H7 (cell line): ENCODE measurements around the gene HM13. TPM values are rescaled to one million over a fixed set of nuclear protein-coding genes. Genes with fewer than 3 reads are reported as not detected.
"Not testable (repeated sequence)": the region's sequence is repeated elsewhere in the genome, so short reads cannot be mapped to it uniquely, and the experiment has no call there.

Experiments used
- DNase-seq: peaks from one replicate; pipeline ENCODE4 v3.0.0; 2012
- H3K27me3 ChIP-seq: 2 replicates; pipeline ENCODE4 v1.6.0; 2011; ENCODE audit warnings: mild to moderate bottlenecking, low read length; ENCODE audit not compliant: control insufficient read depth, insufficient read depth
- H3K36me3 ChIP-seq: replicated peaks from 2 replicates; pipeline ENCODE4 v1.5.1; 2011; ENCODE audit warnings: low read length; ENCODE audit not compliant: control insufficient read depth, insufficient read depth
- H3K4me3 ChIP-seq: 2 replicates; pipeline ENCODE4 v1.5.1; 2011; ENCODE audit warnings: low read depth, mild to moderate bottlenecking, control low read depth, low read length, moderate library complexity; ENCODE audit not compliant: insufficient read depth
- total RNA-seq: library from RNA; depleted of rRNA; stranded (reverse); fragments of >200 nt; shearing (Covaris generic); gene quantifications from 2 replicates; pipeline ENCODE4 v1.2.3, GENCODE V29; 2014

The HM13 gene
- total RNA-seq, 1 experiment from 2014 or later = 63.9 TPM

- Histone ChIP-seq H3K27me3 (no peaks in the 10 kb centered on the region), H3K4me3 (no peak overlapping the region), H3K36me3 (no peaks in the 10 kb centered on the region)
- peak; percentile 89 for DNase-seq
Observed at GRCh38 chr20:31594558-31595379, 80.5 kb downstream of the HM13 start.

- Histone ChIP-seq H3K4me3 (no peak overlapping the region), H3K27me3 (no peaks in the 10 kb centered on the region), H3K36me3 (no peaks in the 10 kb centered on the region)
- DNase-seq = no peak
Observed at GRCh38 chr20:31595380-31595653, 81.1 kb downstream of the HM13 start.

- Histone ChIP-seq H3K4me3 (no peak overlapping the region), H3K36me3 (no peaks in the 10 kb centered on the region), H3K27me3 (no peaks in the 10 kb centered on the region)
- DNase-seq = peak; percentile 89
Observed at GRCh38 chr20:31595654-31596411, 81.6 kb downstream of the HM13 start.

- not testable (repeated sequence) for H3K4me3 ChIP-seq, DNase-seq
Observed at GRCh38 chr20:31596412-31596715, 82.1 kb downstream of the HM13 start.

GRCh38 chr20:31596831-31597480 lies 82.7 kb downstream of the HM13 start:
- Histone ChIP-seq H3K27me3 (no peaks in the 10 kb centered on the region), H3K36me3 (no peaks in the 10 kb centered on the region), H3K4me3 (no peak overlapping the region)
- DNase-seq = peak; percentile 62

More at GRCh38 chr20:31596412-31596715, 82.1 kb downstream of the HM13 start:
- H3K36me3 ChIP-seq, H3K27me3 ChIP-seq: not testable (repeated sequence)

- H3K4me3 ChIP-seq = no peak overlapping the region
- DNase-seq = no peak
- no peaks in the 10 kb centered on the region for H3K27me3 ChIP-seq
- no peaks in the 10 kb centered on the region for H3K36me3 ChIP-seq
Observed at GRCh38 chr20:31597481-31597855, 83.2 kb downstream of the HM13 start.

- Histone ChIP-seq H3K4me3 (no peak overlapping the region), H3K36me3 (peaks cover 2% of the 10 kb centered on the region), H3K27me3 (no peaks in the 10 kb centered on the region)
- DNase-seq = no peak
Observed at GRCh38 chr20:31602431-31602778, 88.2 kb downstream of the HM13 start.

- peak; percentile 46 for DNase-seq
- peaks cover 2% of the 10 kb centered on the region for H3K36me3 ChIP-seq
- no peaks in the 10 kb centered on the region for H3K27me3 ChIP-seq
- no peak overlapping the region for H3K4me3 ChIP-seq
Observed at GRCh38 chr20:31602779-31603441, 88.7 kb downstream of the HM13 start.

- peak; percentile 99 for DNase-seq
- H3K4me3 ChIP-seq = peak overlapping the region; percentile 99
Observed at GRCh38 chr20:31603822-31604566, 89.8 kb downstream of the HM13 start.

GRCh38 chr20:31604567-31605030 lies 90.4 kb downstream of the HM13 start:
- H3K27me3 ChIP-seq = no peaks in the 10 kb centered on the region
- H3K36me3 ChIP-seq = peaks cover 2% of the 10 kb centered on the region
- DNase-seq = peak; percentile 70
- peak overlapping the region; percentile 99 for H3K4me3 ChIP-seq

More at GRCh38 chr20:31603822-31604566, 89.8 kb downstream of the HM13 start:
- H3K27me3 ChIP-seq = no peaks in the 10 kb centered on the region
- H3K36me3 ChIP-seq = peaks cover 2% of the 10 kb centered on the region

GRCh38 chr20:31605031-31605901 lies 91.0 kb downstream of the HM13 start, which contains the start of gene ID1:
TSS of gene ID1 (plus strand) at chr20:31605289. CDS start at chr20:31605388, 99 bp downstream.
- peak; percentile 98 for DNase-seq
- peaks cover 2% of the 10 kb centered on the region for H3K36me3 ChIP-seq
- no peaks in the 10 kb centered on the region for H3K27me3 ChIP-seq
- peak within 1 kb of the TSS; percentile 99 for H3K4me3 ChIP-seq

- Histone ChIP-seq H3K36me3 (peaks cover 2% of the 10 kb centered on the region), H3K4me3 (peak overlapping the region; percentile 99), H3K27me3 (no peaks in the 10 kb centered on the region)
- peak; percentile 86 for DNase-seq
Observed at GRCh38 chr20:31605902-31606803, 91.9 kb downstream of the HM13 start.
